HS-5 (cell line): Measurements from ENCODE around the gene RFC1.
A peak's percentile ranks its signal among the peaks of the same experiment; 100 is the strongest.
"Not testable (repeated sequence)": the region's sequence is repeated elsewhere in the genome, so short reads cannot be mapped to it uniquely, and the experiment has no call there.

Source experiments
- DNase-seq: peaks from one replicate; pipeline ENCODE4 v3.0.0-alpha.2; 2012; ENCODE audit warnings: low read depth

RFC1 gene

DNA sequence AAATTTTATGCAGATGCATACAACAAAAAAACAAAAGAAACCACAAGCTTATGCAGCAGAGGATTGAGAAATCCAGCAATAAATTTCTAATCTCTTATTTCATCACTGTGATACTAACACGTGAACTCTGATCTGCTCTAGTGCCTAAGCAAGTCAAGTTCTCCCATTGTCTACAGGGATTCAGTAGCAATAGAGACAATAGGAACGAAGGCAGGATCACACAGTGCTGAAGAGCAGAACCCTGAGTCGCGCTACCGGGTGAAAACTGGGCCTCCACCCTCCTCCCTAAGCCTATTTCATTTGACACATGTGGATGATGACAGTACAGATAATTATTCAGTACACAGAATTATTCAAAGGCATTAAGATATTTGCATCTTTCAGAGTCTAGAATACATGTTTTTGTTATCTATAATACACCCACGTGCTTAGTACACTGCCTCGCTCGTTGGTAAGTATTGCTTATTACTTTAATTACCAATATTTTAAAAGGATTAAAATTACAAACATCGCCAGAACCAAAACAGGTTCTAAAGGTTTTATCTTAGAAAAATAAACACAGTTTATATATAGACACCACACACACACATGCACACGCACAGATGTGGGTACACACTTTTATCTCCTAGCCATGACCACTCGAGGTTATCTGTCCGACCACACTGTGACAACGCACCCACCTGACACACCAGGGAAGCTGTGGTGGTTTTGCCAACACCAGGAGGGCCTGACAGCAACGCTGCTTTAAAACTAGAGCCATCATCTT is 60.1 kb downstream of the RFC1 start:
- DNase-seq: no peak

DNA sequence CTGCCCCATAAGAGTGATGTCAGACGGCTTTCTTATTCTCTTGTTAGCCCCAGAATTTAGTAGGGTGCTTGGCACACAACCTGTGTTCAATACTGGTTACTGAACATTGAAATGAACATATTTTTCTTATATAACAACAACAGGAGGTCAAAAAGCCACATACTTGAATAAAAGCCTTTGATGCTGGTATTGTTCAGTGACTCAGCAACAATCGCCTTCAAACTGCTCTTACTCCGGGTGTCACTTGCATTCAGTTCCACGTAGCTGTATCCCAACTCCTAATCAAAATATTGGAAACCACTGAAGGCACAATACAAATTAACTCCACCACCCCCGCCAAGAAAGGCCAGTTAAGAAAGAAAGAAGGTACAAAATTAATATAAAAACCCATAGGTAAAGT is 61.5 kb downstream of the RFC1 start:
- DNase-seq: no peak

DNA sequence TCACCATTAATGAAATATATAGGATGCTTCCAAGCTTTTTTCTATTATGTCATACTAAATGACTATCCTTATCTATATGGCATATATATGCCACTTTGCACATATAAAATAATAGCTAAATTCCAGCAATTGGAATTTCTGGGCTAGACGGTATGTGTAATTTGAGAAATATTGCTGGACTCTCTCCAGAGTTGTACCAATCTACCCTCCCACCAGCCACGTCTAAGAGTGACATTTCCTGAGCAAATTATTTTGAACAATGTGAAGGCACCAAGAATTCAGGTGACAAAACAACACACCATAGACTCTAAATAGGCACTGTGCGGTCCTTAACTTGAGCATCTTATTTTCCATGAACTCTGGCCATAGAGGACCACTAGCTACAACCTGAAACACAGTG is 62.3 kb downstream of the RFC1 start:
- DNase-seq: no peak

DNA sequence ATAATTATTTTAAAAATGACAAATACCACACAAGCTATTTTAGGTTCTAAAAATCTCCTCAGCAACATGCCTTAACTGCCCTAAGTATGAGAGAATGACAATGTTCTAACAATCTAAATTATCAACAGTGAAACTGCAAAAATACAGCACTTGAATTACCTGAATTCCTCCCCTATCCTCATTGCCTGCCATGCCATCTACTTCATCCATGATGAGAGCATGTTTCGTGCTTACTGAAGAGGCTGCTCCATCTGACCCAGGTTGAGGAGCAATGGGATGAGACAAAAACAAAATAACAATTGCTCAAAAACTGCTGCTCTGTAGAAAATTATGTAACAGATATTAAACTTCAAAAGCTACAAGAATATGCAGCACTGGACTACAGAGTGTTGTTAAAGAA is 63.3 kb downstream of the RFC1 start:
- no peak for DNase-seq

DNA sequence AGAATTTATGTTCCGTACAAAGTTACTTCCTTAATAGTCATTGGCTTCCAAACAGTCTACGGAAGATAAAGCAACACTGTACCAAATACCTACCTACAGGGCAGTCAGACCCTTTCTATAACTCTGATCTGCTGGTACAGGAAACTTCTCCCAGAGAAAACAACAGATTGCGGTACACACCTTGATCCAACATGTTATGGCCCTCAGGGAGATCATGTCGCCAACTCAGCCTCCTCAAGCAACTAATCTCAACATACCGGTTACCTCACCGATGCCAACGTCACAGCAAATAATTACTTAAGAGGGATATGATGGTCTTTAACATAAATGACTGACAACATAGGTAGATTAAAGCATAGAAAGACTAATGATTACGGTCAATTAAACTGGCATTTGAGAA is 70.4 kb downstream of the RFC1 start:
- DNase-seq: no peak

DNA sequence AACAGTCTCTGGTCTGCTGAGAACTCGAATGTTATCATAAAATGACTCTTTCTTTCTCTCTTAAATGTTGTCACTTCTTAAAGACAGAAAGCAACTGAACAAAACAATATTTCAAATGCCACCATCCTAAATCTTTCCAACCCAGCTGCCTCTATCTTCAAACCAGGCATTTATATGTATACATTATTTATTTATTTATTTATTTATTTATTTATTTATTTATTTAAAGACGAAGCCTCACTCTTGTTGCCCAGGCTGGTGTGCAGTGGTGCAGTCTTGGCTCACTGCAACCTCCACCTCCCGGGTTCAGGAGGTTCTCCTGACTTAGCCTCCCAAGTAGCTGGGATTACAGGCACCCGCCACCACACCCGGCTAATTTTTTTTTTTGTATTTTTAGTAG is 73.7 kb downstream of the RFC1 start:
- not testable (repeated sequence) for DNase-seq

DNA sequence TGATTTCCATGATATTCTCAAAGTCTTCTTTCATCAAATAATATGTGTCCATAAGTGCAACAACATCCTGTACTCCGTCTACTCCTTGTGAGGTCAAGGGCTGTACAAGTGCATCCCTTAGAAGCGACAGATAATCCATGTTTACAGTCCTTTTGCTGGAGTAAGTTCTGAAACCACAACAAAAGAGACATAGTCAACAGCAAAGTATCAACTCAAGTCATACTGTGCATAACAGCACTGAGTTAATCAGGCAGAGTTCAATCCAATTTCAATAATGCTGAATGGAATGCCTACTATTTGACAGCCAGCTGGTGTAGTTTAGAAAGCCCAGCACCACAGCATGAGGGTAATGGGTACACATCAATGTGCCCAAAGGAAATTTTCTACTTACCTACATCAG is 74.5 kb downstream of the RFC1 start:
- no peak for DNase-seq

DNA sequence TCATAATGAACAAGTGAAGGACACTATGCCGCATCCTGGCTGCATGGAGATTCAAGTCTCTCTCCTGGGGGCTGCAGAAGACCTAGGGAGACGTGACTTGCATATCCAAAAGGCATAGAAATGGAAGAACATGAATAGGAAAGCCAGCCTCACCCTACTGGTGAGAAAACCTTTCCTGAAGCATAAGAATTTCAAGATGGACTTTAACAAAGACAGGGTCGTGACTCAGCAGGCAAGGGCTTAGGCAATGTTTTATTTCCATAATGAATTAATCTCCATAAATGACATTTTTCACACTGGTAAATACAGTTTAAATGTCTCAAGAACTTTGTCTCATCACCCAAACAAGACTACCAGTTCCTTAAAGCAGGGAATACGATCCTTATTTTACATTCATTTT is 78.9 kb downstream of the RFC1 start:
- DNase-seq: no peak

DNA sequence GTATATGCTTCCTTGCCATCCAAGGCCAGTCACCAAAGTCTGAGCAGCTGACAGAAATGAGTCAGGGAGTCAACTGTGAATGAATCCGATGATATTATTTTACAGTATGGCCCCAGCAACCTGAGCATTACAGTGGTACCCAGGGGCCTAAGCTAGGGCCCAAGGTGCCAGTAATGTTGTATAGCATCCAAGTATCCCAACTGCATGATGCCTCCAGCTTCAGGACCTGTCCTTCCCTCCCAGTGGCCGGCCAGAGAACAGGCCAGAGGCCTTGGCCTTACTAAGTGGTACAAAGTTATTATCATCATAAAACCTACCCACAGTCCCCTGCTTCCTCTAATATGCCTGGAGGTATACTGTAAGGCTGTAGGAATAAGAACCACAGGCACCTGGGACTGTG is 79.9 kb downstream of the RFC1 start:
- no peak for DNase-seq

DNA sequence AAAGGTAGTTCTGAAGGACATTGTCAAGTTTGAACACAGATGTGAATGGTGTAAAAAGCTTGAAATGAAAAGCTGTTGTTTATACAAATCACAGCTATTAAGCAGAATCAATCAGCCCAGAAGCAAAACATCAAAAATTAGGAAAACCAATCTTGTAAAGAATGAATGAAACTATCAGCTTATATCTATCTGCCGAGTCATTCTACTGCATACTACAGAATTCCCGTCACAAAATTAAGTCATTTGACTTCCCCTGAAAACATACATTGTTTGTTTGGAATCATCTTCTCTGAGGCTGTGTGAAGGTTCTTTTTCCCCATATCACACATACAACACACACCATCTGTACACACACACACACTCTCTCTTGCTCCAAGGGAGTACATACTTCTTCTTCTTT is 80.3 kb downstream of the RFC1 start:
- no peak for DNase-seq

DNA sequence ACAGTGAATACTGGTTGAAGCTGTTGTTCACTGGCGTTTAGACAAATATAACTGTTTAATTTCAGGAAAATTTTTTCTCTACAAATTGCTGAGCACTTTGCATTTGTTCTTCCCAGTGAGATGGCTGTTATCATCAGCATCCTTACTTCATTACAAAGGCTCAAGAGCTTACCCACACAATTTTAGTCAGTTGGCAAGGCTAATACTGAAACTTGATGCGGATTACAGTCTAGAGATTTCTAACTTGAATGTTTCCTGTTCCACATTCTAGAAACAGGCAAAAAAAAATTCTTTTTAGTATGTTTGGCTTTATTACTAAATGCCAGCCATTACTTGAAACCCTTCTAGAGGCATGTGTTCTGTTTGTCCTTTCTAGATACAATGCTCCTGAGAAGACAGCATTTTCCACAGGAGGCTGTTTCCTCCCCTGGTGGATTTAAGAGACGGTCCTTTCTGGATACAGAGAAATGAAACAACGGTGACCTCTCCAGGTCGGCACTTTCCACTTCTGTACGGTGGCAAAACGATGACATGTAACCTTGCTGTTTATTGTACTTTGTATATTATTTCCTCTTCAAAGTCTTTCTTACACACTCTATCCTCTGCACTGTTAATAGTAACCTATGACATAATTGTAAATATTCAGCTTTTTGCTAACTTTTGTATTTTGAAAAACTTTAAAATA is 80.9 kb downstream of the RFC1 start:
- no peak for DNase-seq

DNA sequence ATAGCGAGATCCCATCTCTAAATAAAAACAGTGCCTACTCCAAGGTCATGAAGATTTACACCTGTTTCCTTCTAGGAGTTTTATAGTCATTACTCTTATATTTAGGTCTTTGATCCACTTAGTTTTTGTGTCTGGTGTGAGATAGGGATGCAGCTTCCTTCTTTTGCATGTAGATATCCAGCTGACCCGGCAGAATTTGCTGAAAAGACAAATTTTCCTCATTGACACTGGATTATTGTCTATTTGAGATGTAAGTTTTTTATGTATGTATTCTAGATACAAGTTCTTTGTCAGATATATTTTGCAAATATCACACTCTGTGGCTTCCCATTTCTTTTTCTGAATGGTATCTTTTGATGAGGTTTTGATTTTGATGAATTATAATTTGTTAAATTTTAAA is 85.4 kb downstream of the RFC1 start:
- no peak for DNase-seq

DNA sequence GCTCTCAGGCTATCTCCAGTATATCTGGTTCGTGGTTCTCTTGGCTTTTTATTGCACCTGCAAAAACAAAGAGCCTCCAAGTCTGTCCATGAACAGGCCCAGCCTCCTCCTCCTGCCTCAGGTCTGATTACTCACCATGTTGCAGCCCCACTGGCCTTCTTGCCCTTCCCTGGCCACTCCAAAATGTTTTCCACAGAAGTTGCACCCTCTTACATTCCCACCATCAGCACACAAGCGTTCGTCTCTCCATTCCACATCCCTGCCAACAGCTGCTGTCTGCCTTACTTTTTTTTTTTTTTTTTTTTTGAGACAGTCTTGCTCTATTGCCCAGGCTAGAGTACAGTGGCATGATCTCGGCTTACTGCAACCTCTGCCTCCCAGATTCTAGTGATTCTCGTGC is 86.7 kb downstream of the RFC1 start:
- DNase-seq: no peak

DNA sequence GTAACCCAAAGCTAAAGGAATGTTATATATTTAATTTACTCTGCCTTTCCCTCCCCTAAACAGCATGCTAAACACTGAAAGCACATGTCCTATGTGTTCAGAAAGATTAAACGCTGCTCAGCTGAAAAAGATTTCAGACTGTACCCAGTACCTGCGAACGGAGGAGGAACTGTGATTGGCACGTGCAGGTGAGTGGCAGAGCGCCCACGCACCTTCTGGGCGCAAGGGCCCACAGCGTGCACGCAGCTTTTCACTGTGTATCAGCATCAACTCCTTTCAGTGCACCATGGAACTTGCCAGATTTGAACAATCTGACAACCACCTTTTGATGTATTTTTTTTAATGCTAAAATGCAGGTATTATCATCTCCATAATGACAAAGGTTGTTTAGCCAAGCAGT is 87.7 kb downstream of the RFC1 start:
- DNase-seq: no peak

DNA sequence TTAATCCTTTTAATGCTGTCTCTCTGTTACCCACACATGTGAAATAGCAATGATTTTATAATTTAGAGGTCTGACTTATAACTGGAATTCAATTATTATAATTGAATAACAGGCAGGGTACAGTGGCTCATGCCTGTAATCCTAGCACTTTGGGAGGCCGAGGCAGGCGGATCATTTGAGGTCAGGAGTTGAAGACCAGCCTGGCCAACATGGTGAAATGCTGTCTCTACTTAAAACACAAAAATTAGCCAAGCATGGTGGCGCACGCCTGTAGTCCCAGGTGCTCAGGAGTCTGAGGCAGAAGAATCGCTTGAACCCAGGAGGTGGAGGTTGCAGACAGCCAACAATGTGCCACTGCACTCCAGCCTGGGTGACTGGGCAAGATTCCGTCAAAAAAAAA is 88.5 kb downstream of the RFC1 start:
- DNase-seq: not testable (repeated sequence)

DNA sequence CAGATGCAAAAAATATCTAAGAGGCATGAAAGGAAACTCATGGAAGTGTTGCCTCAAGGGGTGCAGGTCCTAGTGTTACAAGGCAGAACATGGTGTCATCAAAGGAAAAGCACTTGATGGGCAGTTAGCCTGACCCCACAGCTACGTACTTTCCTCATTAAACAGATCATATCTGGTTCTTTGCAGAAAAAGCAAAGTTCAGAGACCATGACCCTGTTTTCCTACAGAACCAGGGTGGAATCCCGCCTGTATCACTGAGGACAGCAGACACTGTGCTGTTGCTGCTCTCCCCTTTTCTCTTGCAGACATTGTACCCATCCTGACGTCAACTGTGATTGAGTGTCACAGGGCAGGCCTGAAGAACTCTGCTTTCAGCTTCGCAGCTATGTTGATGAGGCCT is 91.7 kb downstream of the RFC1 start:
- DNase-seq: no peak

DNA sequence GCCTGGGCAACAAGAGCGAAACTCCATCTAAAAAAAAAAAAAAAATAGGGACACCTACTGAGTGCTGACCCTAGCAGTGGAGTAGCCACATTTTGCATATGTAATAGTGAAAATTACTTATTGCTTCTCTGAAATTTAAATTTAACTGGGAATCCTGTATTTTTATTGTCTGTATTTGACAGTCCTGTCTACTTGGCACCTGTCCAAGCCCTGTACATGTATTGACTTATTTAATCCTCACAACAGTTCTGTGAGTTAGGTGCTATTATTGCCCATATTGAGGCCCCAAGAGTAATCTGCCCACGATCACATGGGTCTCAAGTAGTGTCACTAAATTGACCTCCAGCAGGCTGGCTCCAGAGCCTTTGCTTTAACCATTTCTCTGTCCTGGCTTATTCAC is 102.3 kb downstream of the RFC1 start:
- DNase-seq: no peak

DNA sequence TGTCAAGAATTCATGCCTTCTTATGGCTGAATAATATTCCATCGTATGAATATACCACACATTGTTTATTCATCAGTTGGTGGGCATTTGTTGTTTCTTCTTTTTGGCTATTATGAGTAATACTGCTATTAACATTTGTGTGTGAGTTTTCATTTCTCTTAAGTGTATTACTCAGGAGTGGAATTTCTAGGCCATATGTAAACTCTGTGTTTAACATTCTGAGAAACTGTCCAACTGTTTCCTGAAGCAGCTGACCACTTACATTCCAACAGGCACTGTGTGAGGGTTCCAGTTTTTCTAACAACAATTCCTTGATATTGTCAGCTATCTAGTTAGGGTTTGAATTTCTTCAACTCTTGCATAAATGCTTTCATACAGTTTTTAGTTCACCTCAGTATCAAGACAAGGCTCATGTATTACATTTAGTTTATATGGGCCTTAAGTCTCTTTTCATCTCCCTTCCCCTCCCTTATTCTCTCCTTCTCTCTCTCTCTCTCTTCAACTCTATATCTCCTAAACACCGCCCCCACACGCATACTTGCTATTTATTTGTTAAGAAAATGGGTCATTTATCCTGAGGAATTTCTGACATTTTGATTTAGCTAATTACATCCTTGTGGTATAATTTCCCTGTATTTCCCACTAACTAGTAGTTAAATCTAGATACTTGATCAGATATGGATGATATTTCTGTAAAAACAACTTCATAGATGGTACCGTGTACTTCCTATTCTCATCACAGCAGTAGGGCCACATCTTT is 106.4 kb downstream of the RFC1 start:
- DNase-seq: peak; percentile 4

DNA sequence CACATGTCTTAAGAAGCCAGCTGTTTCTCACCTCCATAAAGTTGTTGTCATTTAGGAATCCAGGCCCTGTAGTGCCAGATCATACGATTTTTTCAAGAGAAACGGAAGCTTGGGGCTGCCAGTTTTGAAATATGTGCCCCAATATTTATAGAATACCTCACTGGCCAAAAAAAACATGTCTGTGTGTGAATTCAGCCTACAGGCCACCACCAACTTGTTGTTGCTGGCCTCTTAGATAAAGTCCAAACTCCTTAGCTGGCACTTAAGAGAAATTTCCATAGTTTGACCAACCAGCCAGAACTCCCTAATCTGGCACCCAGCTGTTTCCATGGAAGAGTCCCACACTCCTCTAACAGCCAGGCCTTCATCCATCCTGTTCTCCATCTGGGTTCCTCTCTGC is 109.7 kb downstream of the RFC1 start:
- DNase-seq: no peak

DNA sequence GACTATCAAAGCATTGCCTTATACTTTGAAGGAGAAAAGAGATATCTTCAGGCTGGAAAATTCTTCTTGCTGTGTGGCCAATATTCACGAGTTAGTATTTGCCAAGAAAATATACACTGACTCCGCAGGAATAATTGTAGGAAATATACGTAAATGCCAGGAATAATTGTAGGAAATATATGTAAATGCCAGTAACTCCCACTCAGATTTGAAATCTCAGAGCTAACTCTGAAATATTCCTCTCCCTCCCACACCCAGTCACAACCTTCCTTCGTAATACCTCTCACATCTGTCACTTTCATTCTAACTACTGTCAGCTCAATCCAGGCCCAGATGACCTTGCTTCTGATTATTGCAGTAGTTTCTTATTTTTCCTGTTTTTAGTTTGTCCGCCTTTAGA is 110.3 kb downstream of the RFC1 start:
- no peak for DNase-seq

DNA sequence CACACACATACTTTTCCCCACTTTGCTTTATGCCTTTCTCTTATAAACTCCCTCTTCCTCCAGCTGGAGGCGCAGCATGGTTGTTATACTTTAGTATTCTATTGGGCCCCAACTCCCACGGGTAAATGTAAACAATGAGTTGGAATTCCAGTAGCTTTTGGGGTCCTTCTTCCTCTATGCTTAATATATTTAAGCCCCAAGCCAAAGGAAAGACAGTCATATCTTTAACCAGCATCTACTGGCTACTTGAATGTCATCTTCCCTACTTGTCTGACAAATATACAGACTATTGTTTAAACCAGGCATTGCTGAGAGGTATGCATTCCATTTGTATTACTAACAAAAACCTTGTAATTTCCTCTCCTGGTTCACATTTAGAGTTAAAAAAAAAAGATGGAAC is 110.9 kb downstream of the RFC1 start:
- peak; percentile 25 for DNase-seq

DNA sequence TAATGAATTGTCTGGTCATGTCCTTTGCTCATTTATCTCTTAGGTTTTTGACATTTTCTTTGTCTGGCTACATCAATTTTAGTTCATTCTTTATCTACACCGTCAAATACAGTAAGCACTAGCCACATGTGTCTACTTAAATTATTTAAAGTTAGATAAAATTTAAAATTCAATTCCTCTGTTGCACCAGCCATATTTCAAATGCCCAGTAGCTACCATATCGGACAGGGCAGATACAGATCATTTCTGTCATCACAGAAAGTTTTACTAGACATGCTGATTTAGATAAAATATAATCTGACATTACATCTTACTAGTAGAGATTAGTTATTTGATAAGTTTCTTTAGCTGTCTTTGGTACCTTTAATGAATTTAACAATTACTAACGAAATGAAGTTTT is 122.7 kb downstream of the RFC1 start:
- no peak for DNase-seq
